Activated naive CD8-positive, alpha-beta T cell treated with anti-CD3 and anti-CD28 coated beads, Interleukin-2, amount 10 ng/mL, durations not matched to agents 7 days and 5 days (primary cell): ENCODE results near the gene ATOX1. TPM values are rescaled to one million over a fixed set of nuclear protein-coding genes. Genes with fewer than 3 reads are reported as not detected.
"Not testable (repeated sequence)": the region's sequence is repeated elsewhere in the genome, so short reads cannot be mapped to it uniquely, and the experiment has no call there.

Experiments used
- ATAC-seq: fragments of 150-1000 bp; cut with Tn5 transposase; one replicate; pipeline ENCODE4 v1.10.0; 2021; ENCODE audit warnings: low read depth, moderate library complexity
- POLR2A ChIA-PET: fragments of 350-600 bp; sonication (Branson Sonifier 250); formaldehyde crosslinking; loops from one replicate; lab custom pipeline; 2021; ENCODE audit warnings: antibody characterized with exemption; lab: Charles Lee
- DNase-seq: peaks from one replicate; pipeline ENCODE4 v3.0.0; 2021
- H3K27ac Mint-ChIP-seq: one replicate; pipeline ENCODE4 v1.8.0; 2022; ENCODE audit warnings: mild to moderate bottlenecking, mixed read lengths
- H3K27me3 Mint-ChIP-seq: one replicate; pipeline ENCODE4 v1.8.0; 2022; ENCODE audit warnings: mild to moderate bottlenecking, moderate library complexity, mixed read lengths
- H3K36me3 Mint-ChIP-seq: one replicate; pipeline ENCODE4 v1.8.0; 2021; ENCODE audit warnings: mild to moderate bottlenecking, mixed read lengths
- H3K4me1 Mint-ChIP-seq: one replicate; pipeline ENCODE4 v1.8.0; 2021; ENCODE audit warnings: mixed read lengths
- H3K4me3 Mint-ChIP-seq: one replicate; pipeline ENCODE4 v1.8.0; 2022; ENCODE audit warnings: mild to moderate bottlenecking, moderate library complexity, mixed read lengths
- H3K9me3 Mint-ChIP-seq: one replicate; pipeline ENCODE4 v1.8.0; 2021; ENCODE audit warnings: mixed read lengths
- total RNA-seq, 2 experiments: library from RNA; stranded (reverse); gene quantifications; one replicate each; pipeline ENCODE4 v1.2.3, GENCODE V29; 2021

The ATOX1 gene
- total RNA-seq, 2 experiments from 2014 or later, result 42.7 to 48.1 TPM

DNA sequence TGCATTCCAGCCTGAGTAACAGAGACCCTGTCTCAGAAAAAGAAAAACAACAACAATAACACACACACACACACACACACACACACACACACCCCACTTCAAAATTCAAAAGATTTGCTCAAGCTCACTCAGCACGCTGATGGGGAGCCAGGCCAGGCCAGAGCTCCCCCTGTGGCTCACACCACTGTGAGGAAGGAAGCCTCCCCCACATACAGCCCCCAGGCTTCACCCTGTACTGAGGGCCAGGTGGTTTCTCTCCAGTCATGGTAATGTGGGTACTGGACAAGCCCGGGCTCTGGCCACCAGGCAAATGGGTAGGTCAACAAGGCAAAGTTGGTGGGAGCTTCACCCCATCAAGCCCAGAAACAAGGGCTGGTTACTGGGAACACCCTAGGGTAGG is 19.0 kb downstream of the ATOX1 start:
- no peaks in the 10 kb centered on the region for H3K9me3 Mint-ChIP-seq
- peaks cover 4% of the 10 kb centered on the region for H3K4me1 Mint-ChIP-seq
- no peaks in the 10 kb centered on the region for H3K27me3 Mint-ChIP-seq
- H3K4me3 Mint-ChIP-seq, result no peak overlapping the region
- no peak overlapping the region for H3K27ac Mint-ChIP-seq
- peaks cover 4% of the 10 kb centered on the region for H3K36me3 Mint-ChIP-seq
- ATAC-seq, result no peak
- DNase-seq, result no peak
- POLR2A ChIA-PET, result interaction anchor here (1.2 kb wide), 1 partner anchor 9 kb away, joined by 3 read pairs; no protein-coding TSS in a partner anchor

DNA sequence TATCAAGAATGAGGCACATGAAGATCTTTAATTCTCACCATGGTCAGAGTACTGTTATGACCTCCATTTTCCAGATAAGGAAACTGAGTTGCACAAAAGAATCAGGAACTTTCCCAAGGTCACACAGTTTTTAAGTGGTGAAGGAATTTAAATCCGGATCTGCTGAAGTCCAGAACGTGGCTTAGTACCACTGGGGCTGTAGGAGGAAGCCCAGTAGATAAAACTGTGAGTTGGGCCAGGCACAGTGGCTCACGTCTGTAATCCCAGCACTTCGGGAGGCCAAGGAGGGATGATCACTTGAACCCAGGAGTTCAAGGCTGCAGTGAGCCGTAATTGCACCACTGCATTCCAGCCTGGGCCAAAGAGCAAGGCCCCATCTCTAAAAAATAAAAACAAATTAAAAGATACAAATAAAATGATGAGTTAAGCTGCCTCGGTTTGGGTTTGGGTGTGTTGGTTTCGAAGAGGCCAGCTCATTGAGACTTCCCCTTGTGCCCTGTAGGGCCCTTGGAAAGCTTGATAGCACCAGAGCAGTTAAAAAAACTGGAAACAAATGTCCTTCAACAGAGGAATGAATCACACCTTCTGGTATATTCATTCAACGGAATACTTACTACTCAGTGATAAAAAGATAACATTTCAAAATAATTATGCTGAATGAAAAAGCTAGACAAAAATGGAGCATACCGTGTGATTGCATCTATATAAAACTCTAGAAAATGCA is 20.1 kb downstream of the ATOX1 start:
- H3K36me3 Mint-ChIP-seq, result peaks cover 1% of the 10 kb centered on the region

DNA sequence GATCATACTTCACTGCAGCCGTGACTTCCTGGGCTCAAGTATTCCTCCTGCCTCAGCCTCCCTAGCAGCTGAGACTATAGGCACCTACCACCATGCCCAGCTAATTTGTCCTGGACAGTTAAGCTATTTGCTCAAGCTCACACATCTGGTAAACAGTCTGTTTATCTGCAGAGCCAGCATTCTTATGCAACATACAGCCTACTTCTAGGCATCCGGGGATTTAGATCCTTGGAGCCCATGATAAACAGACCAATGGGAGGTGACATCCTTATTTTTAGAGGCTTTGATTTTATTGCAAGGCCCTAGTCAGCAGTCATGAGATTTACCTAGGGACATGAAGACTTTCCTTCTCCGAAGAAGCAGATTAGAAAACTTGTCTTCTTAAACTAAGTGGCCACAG is 21.0 kb downstream of the ATOX1 start:
- H3K9me3 Mint-ChIP-seq, result no peaks in the 10 kb centered on the region
- H3K36me3 Mint-ChIP-seq, result peaks cover 1% of the 10 kb centered on the region

More for the DNA sequence above, 20.1 kb downstream of the ATOX1 start:
- POLR2A ChIA-PET, result no interaction called here
- peaks cover 3% of the 10 kb centered on the region for H3K4me1 Mint-ChIP-seq
- DNase-seq (no peak), ATAC-seq (no peak)
- no peak overlapping the region for H3K27ac Mint-ChIP-seq
- H3K9me3 Mint-ChIP-seq, result no peaks in the 10 kb centered on the region
- H3K4me3 Mint-ChIP-seq, result no peak overlapping the region
- no peaks in the 10 kb centered on the region for H3K27me3 Mint-ChIP-seq

GRCh38 chr5:151735646-151736045 is 22.8 kb downstream of the ATOX1 start:
- H3K36me3 Mint-ChIP-seq, result peaks cover under 1% of the 10 kb centered on the region
- no peaks in the 10 kb centered on the region for H3K27me3 Mint-ChIP-seq
- H3K4me3 Mint-ChIP-seq, result no peak overlapping the region
- POLR2A ChIA-PET, result no interaction called here
- no peaks in the 10 kb centered on the region for H3K9me3 Mint-ChIP-seq
- ATAC-seq (no peak), DNase-seq (no peak)
- no peak overlapping the region for H3K27ac Mint-ChIP-seq
- H3K4me1 Mint-ChIP-seq, result peaks cover 2% of the 10 kb centered on the region

More for the DNA sequence above, 21.0 kb downstream of the ATOX1 start:
- H3K27me3 Mint-ChIP-seq, result no peaks in the 10 kb centered on the region
- POLR2A ChIA-PET, result no interaction called here
- DNase-seq (no peak), ATAC-seq (no peak)
- H3K4me3 Mint-ChIP-seq, result no peak overlapping the region
- peaks cover 3% of the 10 kb centered on the region for H3K4me1 Mint-ChIP-seq
- no peak overlapping the region for H3K27ac Mint-ChIP-seq

DNA sequence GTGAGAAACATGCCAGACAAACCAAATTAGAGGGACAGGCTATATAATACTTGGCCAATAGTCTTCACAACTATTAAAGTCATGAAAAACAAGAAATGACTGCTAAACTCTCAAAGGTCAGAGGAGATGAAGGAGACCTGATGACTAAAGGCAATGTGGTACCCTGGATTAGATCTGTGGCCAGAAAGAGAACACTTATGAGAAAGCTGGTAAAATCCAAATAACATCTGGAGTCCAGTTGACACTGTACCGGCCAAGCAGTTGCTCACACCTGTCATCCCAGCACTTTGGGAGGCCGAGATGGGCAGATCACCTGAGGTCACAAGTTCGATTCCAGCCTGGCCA is 24.4 kb downstream of the ATOX1 start:
- peaks cover 2% of the 10 kb centered on the region for H3K9me3 Mint-ChIP-seq
- H3K4me1 Mint-ChIP-seq, result no peaks in the 10 kb centered on the region
- H3K27ac Mint-ChIP-seq, result no peak overlapping the region
- H3K4me3 Mint-ChIP-seq, result no peak overlapping the region
- ATAC-seq (no peak), DNase-seq (no peak)
- H3K36me3 Mint-ChIP-seq, result peaks cover 6% of the 10 kb centered on the region
- H3K27me3 Mint-ChIP-seq, result no peaks in the 10 kb centered on the region
- POLR2A ChIA-PET, result no interaction called here

DNA sequence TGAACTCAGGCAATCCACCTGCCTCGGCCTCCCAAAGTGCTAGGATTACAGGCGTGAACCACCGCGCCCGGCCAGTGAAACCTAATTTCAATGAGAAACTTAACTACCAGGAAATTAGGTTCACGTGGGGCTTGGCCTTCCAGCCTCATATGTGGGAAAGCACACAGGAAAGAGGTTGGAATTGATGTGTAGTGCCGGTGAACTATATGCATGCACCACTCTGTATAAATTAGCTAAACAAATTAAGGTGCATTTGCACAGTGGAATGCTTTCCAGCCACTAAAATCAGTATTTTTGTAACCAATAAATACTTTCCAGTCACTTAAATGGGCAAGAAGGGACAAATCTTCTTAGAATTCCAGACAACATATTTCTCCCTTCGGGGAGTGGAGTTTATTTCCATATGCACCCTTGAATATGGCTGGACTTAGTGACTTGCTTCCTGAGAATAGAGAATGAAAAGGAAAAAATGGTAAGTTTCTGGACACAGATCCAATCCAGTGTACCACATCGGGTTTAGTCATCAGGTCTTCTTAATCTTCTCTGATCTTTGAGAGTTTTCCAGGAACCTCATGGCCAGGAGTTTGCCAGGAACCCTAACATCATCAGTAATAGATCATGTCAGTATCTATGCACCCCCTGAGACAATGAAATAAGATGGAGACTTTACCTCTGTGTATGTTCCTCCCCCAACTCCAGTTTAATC is 24.9 kb downstream of the ATOX1 start:
- Mint-ChIP-seq H3K4me1 (no peaks in the 10 kb centered on the region), H3K27me3 (no peaks in the 10 kb centered on the region), H3K36me3 (peaks cover 6% of the 10 kb centered on the region), H3K4me3 (no peak overlapping the region), H3K27ac (no peak overlapping the region), H3K9me3 (peaks cover 2% of the 10 kb centered on the region)
- ATAC-seq (no peak), DNase-seq (no peak)
- POLR2A ChIA-PET, result no interaction called here

GRCh38 chr5:151730381-151730780 is 28.1 kb downstream of the ATOX1 start:
- Mint-ChIP-seq H3K36me3 (peaks cover 9% of the 10 kb centered on the region), H3K27me3 (no peaks in the 10 kb centered on the region), H3K9me3 (peaks cover 2% of the 10 kb centered on the region), H3K27ac (no peak overlapping the region), H3K4me3 (no peak overlapping the region), H3K4me1 (no peaks in the 10 kb centered on the region)
- POLR2A ChIA-PET, result no interaction called here
- no peak for DNase-seq
- ATAC-seq, result no peak

DNA sequence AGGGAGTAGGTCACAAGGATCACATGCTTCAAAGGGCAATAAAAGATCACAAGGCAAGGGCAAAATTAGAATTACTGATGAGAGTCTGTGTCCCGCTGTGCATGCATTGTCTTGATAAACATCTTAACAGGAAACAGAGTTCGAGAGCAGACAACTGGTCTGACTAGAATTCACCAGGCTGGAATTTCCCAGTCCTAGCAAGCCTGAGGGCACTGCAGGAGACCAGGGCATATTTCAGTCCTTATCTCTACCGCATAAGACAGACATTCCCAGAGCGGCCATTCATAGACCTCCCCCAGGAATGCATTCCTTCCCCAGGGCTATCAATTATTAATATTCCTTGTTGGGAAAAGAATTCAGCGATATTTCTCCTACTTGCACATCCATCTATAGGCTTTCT is 28.8 kb downstream of the ATOX1 start:
- DNase-seq, ATAC-seq, H3K4me1 Mint-ChIP-seq, POLR2A ChIA-PET, H3K27me3 Mint-ChIP-seq, H3K4me3 Mint-ChIP-seq, H3K27ac Mint-ChIP-seq, H3K36me3 Mint-ChIP-seq, H3K9me3 Mint-ChIP-seq: not testable (repeated sequence)

GRCh38 chr5:151724360-151724759 is 34.1 kb downstream of the ATOX1 start:
- Mint-ChIP-seq H3K27ac (no peak overlapping the region), H3K27me3 (no peaks in the 10 kb centered on the region), H3K4me1 (peaks cover 1% of the 10 kb centered on the region), H3K9me3 (no peaks in the 10 kb centered on the region), H3K36me3 (peaks cover 6% of the 10 kb centered on the region), H3K4me3 (no peak overlapping the region)
- DNase-seq (no peak), ATAC-seq (no peak)
- POLR2A ChIA-PET, result no interaction called here

GRCh38 chr5:151722546-151722945 is 35.9 kb downstream of the ATOX1 start:
- H3K27me3 Mint-ChIP-seq, result no peaks in the 10 kb centered on the region
- no peaks in the 10 kb centered on the region for H3K9me3 Mint-ChIP-seq
- H3K36me3 Mint-ChIP-seq, result no peaks in the 10 kb centered on the region
- H3K4me1 Mint-ChIP-seq, result peaks cover 1% of the 10 kb centered on the region
- ATAC-seq (no peak), DNase-seq (no peak)
- POLR2A ChIA-PET, result no interaction called here
- H3K4me3 Mint-ChIP-seq, result no peak overlapping the region
- H3K27ac Mint-ChIP-seq, result no peak overlapping the region

DNA sequence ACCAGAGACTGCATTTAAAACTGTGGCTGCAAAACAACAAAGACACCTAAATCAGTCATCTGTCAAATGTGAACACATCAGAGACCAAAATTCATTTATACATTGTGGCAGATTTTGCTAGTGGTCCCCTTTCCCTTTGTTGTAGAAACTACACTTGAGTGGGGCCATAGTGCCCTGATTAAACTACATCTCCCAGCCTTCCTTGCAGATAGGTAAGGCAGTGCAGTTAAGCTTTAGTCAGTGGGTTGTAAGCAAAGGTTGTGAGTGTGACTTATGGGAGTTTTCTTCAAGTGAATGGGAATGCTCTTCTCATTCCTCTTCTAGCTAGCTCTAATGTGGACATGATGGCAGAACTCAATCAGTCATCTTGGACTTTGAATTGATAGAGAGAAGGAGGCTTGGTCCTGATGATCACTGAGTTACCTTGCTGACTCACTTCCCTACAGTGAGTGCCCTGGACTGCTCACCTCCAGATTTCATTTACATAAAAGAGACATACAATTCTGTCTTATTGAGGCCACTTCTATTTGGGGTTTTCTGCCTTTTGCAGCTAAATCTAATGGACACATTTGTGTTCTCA is 36.5 kb downstream of the ATOX1 start:
- H3K27me3 Mint-ChIP-seq, result no peaks in the 10 kb centered on the region
- DNase-seq (no peak), ATAC-seq (no peak)
- peaks cover 1% of the 10 kb centered on the region for H3K4me1 Mint-ChIP-seq
- H3K36me3 Mint-ChIP-seq, result no peaks in the 10 kb centered on the region
- POLR2A ChIA-PET, result no interaction called here
- H3K9me3 Mint-ChIP-seq, result no peaks in the 10 kb centered on the region
- no peak overlapping the region for H3K4me3 Mint-ChIP-seq
- H3K27ac Mint-ChIP-seq, result no peak overlapping the region

- Mint-ChIP-seq H3K27me3 (no peaks in the 10 kb centered on the region), H3K4me3 (no peak overlapping the region), H3K27ac (no peak overlapping the region), H3K9me3 (no peaks in the 10 kb centered on the region), H3K4me1 (peaks cover 1% of the 10 kb centered on the region), H3K36me3 (no peaks in the 10 kb centered on the region)
- ATAC-seq, result no peak
- DNase-seq, result no peak
- POLR2A ChIA-PET, result no interaction called here
These were observed 37.3 kb downstream of the ATOX1 start for GRCh38 chr5:151721087-151721646.

DNA sequence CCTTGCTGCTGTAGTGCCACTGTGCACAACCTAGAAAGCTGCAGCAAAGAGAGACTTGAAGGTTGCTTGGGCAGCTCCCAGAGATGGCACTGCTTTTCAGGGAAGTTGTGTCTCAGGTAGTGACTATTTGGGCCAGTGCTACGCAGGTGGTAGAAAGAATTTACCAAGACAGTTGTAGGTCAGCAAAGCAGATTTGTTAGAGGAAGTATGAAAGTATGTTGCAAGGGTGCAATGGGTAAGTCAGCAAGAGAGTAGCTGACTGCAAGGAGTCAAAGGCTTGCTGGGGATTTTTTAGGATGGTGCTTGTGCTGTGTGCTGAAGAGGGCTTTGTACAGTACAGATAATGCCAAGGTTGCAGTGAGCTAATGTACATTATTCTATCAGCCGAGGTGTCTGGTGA is 38.2 kb downstream of the ATOX1 start:
- DNase-seq (no peak), ATAC-seq (no peak)
- Mint-ChIP-seq H3K27me3 (no peaks in the 10 kb centered on the region), H3K4me1 (peaks cover 1% of the 10 kb centered on the region), H3K4me3 (no peak overlapping the region), H3K36me3 (no peaks in the 10 kb centered on the region), H3K9me3 (no peaks in the 10 kb centered on the region), H3K27ac (no peak overlapping the region)
- POLR2A ChIA-PET, result no interaction called here
